NCI-H226 (cell line): Measurements from ENCODE around the gene ATPAF1.

Experiments
- DNase-seq: peaks from one replicate; pipeline ENCODE4 v3.0.0-alpha.2; 2015

The ATPAF1 gene

DNA sequence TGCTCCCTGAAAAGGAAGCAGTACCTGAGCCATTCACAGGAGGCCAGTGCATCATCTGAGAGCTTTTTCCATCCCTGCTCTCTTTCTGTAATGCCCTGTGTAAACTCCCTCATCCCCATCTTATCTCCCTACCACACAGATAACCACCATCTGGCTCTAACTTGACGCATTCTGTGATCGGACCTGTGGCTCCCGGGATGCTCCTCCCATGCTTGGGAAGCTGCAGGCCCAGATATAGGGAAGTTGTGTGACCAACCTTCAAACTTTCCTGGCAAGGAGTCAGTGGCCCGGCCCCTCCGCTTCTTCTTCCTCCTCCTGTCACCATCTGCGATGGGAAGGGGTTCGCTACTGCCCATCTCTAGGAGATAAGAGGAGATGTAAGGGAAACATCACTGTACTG, 85.2 kb downstream of the ATPAF1 start:
- no peak for DNase-seq
